HG03064 (cell line): ENCODE results near the gene LNPEP.

ENCODE experiments used
- ATAC-seq: cut with Tn5 transposase; IDR thresholded peaks from one replicate; pipeline ENCODE4 v1.9.1; 2021; ENCODE audit warnings: low read depth; ENCODE audit not compliant: unreplicated experiment

LNPEP gene

GRCh38 chr5:96935559-96936430 is at the start of gene LNPEP:
Gene LNPEP (plus strand): TSS chr5:96936080. CDS start chr5:96936156, 76 bp downstream.
- peak; percentile 49 for ATAC-seq

GRCh38 chr5:96893342-96893741 is 42.5 kb upstream of the LNPEP start:
- no peak for ATAC-seq

GRCh38 chr5:96896276-96896675 is 39.6 kb upstream of the LNPEP start:
- ATAC-seq, result peak; percentile 80

GRCh38 chr5:96896806-96897205 is 39.1 kb upstream of the LNPEP start:
- ATAC-seq, result peak; percentile 84

GRCh38 chr5:96901384-96901783 is 34.5 kb upstream of the LNPEP start:
- no peak for ATAC-seq

- no peak for ATAC-seq
Measured at GRCh38 chr5:96901841-96902240, 34.0 kb upstream of the LNPEP start.

GRCh38 chr5:96902876-96903275 is 33.0 kb upstream of the LNPEP start:
- no peak for ATAC-seq

- no peak for ATAC-seq
Measured at GRCh38 chr5:96903300-96903699, 32.6 kb upstream of the LNPEP start.

GRCh38 chr5:96904054-96904931 is 31.6 kb upstream of the LNPEP start:
- no peak for ATAC-seq

- no peak for ATAC-seq
Measured at GRCh38 chr5:96905864-96906263, 30.0 kb upstream of the LNPEP start.

- no peak for ATAC-seq
Measured at GRCh38 chr5:96909003-96909402, 26.9 kb upstream of the LNPEP start.

- no peak for ATAC-seq
Measured at GRCh38 chr5:96909435-96909834, 26.4 kb upstream of the LNPEP start.

- no peak for ATAC-seq
Measured at GRCh38 chr5:96911139-96911538, 24.7 kb upstream of the LNPEP start.

- no peak for ATAC-seq
Measured at GRCh38 chr5:96913233-96913632, 22.6 kb upstream of the LNPEP start.

GRCh38 chr5:96919754-96920197 is 16.1 kb upstream of the LNPEP start:
- peak; percentile 60 for ATAC-seq

GRCh38 chr5:96920744-96921355 is 15.0 kb upstream of the LNPEP start:
- ATAC-seq, result no peak

GRCh38 chr5:96922499-96923244 is 13.2 kb upstream of the LNPEP start:
- ATAC-seq, result no peak

GRCh38 chr5:96924016-96924443 is 11.8 kb upstream of the LNPEP start:
- no peak for ATAC-seq

- no peak for ATAC-seq
Measured at GRCh38 chr5:96926276-96926675, 9.6 kb upstream of the LNPEP start.

- ATAC-seq, result no peak
Measured at GRCh38 chr5:96927008-96927407, 8.9 kb upstream of the LNPEP start.
